Central memory CD8-positive, alpha-beta T cell (primary cell): Measurements from ENCODE around the gene TRIL.

Source experiments
- ATAC-seq: fragments of 150-1000 bp; cut with Tn5 transposase; replicated peaks from 2 replicates; pipeline ENCODE4 v1.10.0; 2022; ENCODE audit warnings: mild to moderate bottlenecking, moderate FRiP score, moderate number of reproducible peaks; ENCODE audit not compliant: poor library complexity, severe bottlenecking; ENCODE audit errors: extremely low read depth
- DNase-seq, 2 donors: peaks; one replicate each; pipeline ENCODE4 v3.0.0; 2021; ENCODE audit warnings: low spot score in 2 of 2
- H3K27ac Mint-ChIP-seq: one replicate; pipeline ENCODE4 v1.8.0; 2022; ENCODE audit warnings: low read depth, mild to moderate bottlenecking, moderate library complexity, mixed read lengths
- H3K27me3 Mint-ChIP-seq: one replicate; pipeline ENCODE4 v1.8.0; 2022; ENCODE audit warnings: mixed read lengths
- H3K36me3 Mint-ChIP-seq: one replicate; pipeline ENCODE4 v1.8.0; 2022; ENCODE audit warnings: mild to moderate bottlenecking, moderate library complexity, mixed read lengths; ENCODE audit not compliant: insufficient read depth
- H3K4me1 Mint-ChIP-seq: one replicate; pipeline ENCODE4 v1.8.0; 2022; ENCODE audit warnings: mixed read lengths
- H3K4me3 Mint-ChIP-seq: one replicate; pipeline ENCODE4 v1.8.0; 2022; ENCODE audit warnings: mild to moderate bottlenecking, moderate library complexity, mixed read lengths
- H3K9me3 Mint-ChIP-seq: one replicate; pipeline ENCODE4 v1.8.0; 2022; ENCODE audit warnings: mixed read lengths

The TRIL gene

DNA sequence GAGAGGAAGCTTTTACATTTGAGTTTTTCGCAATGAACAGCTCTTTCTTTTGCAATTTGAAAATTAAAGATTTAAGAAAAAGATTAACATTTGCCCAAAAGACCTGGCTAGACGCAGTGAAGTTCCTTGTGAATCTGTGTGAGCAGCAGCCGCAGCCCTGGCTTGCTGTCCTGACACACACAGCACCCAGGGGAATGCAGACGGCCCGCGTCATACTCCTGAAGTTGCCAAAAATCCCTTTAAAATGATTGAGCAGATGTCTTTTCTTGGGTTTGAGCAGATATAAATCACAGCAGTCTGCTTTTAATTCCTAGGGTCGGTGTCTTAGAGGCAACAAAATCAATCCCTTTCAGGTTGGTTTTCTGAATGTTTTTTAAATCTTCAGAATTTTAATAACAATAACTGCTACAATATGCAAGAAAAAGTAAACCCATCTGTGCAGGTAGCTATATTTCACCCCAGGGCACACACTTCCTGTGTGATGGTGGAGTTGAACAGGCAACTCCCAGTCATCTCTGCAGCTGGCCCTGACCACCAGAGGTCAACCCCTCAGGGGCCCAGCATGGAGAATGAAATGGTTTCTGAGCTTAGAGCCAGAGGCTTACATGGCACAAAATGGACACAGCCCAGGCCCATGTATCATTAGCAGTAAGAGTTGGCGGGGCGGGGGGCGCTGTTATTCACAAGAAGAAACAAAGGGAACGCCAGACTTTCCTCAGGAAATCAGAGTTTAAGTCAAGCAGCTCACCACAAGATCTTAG lies 32.2 kb upstream of the TRIL start:
- DNase-seq (no peak), ATAC-seq (no peak)
- Mint-ChIP-seq H3K4me1 (no peaks in the 10 kb centered on the region), H3K4me3 (no peak overlapping the region), H3K9me3 (no peaks in the 10 kb centered on the region), H3K27me3 (peaks cover 61% of the 10 kb centered on the region), H3K27ac (no peak overlapping the region), H3K36me3 (no peaks in the 10 kb centered on the region)

DNA sequence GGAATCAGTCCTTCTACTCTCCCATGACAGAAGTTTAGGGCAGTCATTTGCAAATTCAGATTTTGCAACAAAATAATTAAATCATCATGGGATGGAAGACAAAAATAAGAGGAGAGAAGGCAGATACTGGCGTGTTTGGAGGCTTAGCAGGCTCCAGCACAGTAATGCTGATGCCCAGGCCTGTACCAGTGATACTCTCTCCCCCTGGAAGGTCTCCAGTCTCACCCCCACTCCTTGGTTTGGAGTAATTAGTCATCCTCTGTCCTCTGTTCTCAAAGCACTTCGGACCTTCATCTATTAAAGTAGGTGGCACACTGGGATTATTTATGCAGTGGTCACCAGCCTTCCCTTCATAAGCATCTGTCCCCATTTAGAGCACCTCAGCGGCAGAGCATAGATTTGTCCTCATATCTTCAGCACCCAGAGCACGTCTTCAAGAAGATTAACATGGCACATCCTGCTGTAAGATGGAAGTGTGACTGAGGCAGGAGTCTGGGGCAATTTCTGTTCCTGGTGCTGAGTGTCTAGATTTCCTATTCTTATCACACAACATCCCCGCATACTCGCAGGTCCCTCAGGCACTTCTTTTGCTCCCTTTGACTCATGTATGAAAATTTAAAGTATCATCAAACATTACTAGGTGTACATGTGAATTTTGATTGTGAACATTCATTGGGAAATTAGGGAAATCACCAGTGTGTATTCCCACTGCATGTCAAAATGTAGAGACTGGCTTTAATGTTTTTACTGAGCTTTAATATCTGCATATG lies 31.3 kb upstream of the TRIL start:
- Mint-ChIP-seq H3K4me1 (no peaks in the 10 kb centered on the region), H3K27me3 (peaks cover 59% of the 10 kb centered on the region), H3K27ac (no peak overlapping the region), H3K9me3 (no peaks in the 10 kb centered on the region), H3K36me3 (no peaks in the 10 kb centered on the region), H3K4me3 (no peak overlapping the region)
- ATAC-seq = no peak
- DNase-seq = no peak

DNA sequence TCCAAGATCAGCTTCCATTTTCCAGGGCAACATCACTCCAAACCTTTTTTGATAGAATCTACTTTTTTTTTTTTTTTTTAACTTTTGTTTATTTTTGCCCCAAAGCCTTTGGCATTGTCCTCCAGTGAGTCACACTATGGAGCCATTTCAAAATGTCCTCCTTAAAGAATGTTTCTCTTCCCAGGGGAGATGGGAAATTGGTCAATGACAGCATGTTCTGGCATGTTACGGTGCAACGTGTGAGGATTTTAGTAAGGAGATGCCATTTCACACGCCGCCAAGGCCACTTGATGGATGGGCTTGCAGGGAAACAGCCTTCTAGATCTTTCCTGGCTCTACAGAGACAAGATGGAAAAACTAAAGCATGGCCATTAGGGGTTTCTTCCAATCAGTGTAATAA lies 30.7 kb upstream of the TRIL start:
- no peak overlapping the region for H3K27ac Mint-ChIP-seq
- H3K4me3 Mint-ChIP-seq = no peak overlapping the region
- H3K4me1 Mint-ChIP-seq = no peaks in the 10 kb centered on the region
- peaks cover 61% of the 10 kb centered on the region for H3K27me3 Mint-ChIP-seq
- ATAC-seq (no peak), DNase-seq (no peak)
- H3K36me3 Mint-ChIP-seq = no peaks in the 10 kb centered on the region
- H3K9me3 Mint-ChIP-seq = no peaks in the 10 kb centered on the region

DNA sequence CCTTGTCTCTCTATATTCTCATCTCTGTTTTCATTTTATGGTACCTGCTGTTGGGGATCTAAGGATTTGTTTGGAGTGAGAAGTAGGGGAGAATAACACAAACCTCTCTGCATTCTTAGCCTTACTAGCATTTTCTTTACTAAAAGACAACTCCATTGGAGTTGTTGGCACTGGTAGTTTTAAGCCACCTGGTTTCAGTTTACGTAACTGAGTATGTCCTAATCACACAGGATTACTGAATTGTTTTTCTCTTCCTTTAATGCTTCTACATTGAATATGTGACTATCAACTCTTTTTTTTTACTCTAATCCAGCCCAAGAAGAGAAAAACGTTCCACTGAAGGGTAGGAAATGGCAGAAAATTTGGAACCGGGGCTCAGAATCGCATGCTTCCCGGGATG lies 30.0 kb upstream of the TRIL start:
- H3K4me3 Mint-ChIP-seq = no peak overlapping the region
- no peak overlapping the region for H3K27ac Mint-ChIP-seq
- ATAC-seq (no peak), DNase-seq (no peak)
- H3K4me1 Mint-ChIP-seq = no peaks in the 10 kb centered on the region
- no peaks in the 10 kb centered on the region for H3K9me3 Mint-ChIP-seq
- peaks cover 58% of the 10 kb centered on the region for H3K27me3 Mint-ChIP-seq
- H3K36me3 Mint-ChIP-seq = no peaks in the 10 kb centered on the region

DNA sequence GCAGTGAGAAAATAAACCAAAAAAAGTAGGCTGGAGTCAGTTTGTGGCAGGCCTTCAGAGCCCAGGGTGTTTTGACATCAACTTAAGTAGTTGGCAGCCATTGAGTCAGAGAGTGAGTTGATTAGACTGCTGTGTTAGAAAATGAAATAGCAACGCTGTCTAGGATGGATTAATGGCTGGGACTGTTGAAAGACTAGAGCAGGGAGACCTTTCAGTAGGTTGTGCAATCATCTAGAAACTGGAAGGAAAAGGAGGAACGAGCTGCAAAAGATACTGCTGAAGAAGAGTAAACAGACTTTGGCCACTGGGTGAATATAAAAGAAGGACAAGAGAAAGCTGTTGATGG lies 28.6 kb upstream of the TRIL start:
- H3K4me1 Mint-ChIP-seq = no peaks in the 10 kb centered on the region
- DNase-seq = no peak

DNA sequence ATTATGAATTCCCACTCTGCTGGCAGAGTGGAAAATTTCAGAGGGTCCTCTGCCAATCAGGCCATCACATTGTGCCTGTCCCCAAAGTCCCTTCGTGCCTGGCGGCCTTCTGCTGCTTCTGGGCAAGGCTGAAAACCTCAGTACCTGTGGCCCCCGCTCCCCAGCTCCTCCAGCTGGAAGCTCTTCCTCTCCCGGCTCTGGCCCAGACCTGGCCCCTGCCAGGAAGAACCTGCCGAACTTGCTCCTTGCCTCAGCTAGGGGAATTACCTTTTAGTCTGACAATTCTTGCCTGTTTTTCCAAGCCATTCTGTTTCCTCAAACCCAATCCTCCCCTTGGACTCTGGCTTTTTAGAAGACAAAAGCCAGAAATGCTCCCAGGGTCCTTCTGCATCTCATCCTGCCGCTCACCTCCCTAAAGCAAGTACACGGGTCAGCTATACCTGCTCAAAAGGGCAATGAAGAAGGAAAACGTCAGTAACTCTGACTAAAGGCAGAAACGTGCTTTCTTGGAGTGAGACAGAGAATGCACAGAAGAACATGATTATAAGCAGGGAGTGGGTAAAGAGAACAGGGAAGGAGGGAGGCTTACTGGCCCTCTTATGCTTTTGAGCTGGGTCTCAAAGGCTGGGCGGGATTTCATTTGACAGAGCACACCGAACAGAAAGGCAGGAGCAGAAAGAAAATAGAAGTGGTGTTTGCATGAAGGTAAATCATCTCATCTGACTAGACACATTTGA lies 28.1 kb upstream of the TRIL start:
- no peaks in the 10 kb centered on the region for H3K4me1 Mint-ChIP-seq

More for the DNA sequence above, 28.6 kb upstream of the TRIL start:
- H3K9me3 Mint-ChIP-seq = no peaks in the 10 kb centered on the region
- peaks cover 51% of the 10 kb centered on the region for H3K27me3 Mint-ChIP-seq
- H3K4me3 Mint-ChIP-seq = no peak overlapping the region
- H3K27ac Mint-ChIP-seq = no peak overlapping the region
- ATAC-seq = no peak
- H3K36me3 Mint-ChIP-seq = no peaks in the 10 kb centered on the region

DNA sequence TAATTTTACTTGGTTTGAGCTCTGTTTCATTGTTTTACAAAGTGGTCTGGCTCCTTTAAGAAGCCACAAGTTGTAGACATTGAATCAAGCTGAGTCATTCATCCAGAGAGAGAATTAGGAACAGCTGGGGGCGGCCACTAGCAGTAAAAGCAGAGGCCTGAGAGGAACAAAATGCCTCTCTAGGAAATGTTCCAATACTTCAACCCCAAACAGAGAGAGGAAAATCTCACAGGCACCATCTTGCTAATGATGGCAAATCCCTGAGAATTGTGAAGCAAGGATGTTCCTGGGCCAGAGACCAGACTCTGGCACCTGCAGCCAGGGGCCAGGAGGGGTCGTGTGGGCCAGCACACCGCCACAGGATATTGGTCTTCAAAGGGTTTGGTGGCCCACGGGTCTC lies 26.5 kb upstream of the TRIL start:
- Mint-ChIP-seq H3K4me3 (no peak overlapping the region), H3K4me1 (no peaks in the 10 kb centered on the region), H3K27ac (no peak overlapping the region), H3K27me3 (peaks cover 67% of the 10 kb centered on the region), H3K9me3 (no peaks in the 10 kb centered on the region), H3K36me3 (no peaks in the 10 kb centered on the region)
- ATAC-seq = no peak
- DNase-seq = no peak

More for the DNA sequence above, 28.1 kb upstream of the TRIL start:
- Mint-ChIP-seq H3K9me3 (no peaks in the 10 kb centered on the region), H3K4me3 (no peak overlapping the region), H3K27me3 (peaks cover 55% of the 10 kb centered on the region), H3K36me3 (no peaks in the 10 kb centered on the region), H3K27ac (no peak overlapping the region)
- no peak for ATAC-seq
- DNase-seq = no peak

DNA sequence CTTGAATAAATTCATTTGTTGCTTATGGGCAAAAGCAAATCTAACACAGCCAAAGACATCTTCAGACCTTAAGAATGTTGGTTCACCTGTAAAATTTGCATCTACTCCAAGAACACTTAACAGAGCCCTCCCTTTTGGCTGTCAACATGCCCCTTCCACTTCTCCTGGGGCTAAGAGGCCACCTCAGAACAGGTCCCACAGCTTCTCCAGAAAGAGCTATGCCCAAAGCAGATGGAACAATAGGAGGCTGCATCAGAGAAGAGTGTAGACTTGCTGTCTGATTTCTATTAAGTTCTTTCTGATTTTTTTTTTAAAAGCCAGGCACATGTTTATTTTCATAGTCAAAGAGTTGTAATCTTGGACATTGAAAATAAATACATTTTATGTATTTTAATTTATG lies 26.1 kb upstream of the TRIL start:
- Mint-ChIP-seq H3K4me3 (no peak overlapping the region), H3K4me1 (no peaks in the 10 kb centered on the region), H3K9me3 (no peaks in the 10 kb centered on the region), H3K27ac (no peak overlapping the region), H3K27me3 (peaks cover 67% of the 10 kb centered on the region), H3K36me3 (no peaks in the 10 kb centered on the region)
- DNase-seq (no peak), ATAC-seq (no peak)

DNA sequence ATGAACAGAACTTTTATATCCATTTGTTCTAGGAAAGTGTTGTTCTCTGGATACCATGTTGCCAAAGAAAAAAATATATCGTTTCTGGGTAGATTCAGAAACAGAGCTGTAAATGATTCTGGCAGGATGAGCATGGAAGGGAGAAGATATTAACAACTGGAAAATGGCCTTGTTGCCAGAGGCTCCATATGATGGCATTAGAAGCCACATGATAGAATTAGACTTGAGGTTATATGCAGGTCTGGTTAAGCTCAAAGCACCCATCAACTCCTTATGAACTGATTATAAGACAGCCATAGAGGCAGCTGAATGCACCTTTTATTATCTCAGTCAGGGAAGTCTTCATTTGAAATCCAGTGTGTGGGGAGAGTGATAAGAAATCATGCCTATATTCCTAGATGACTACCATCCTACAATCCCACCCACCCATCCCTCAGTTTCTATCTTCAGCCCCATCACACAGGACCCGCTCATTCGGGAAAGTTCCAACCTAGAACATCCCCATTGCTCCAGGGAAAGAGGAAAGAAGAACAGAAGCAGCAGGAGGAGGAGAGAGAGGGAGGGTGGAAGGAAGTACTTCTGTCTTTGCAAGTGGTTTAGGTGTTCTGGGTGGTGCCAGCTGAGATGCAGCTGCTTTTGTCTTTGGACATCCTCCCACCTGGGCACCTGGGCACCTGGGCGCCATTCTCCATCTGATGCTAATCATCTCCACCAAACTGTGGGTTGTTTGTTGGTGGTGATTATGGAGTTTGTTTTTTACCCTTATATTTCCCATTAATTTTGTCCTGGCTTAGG lies 25.5 kb upstream of the TRIL start:
- Mint-ChIP-seq H3K27me3 (peaks cover 63% of the 10 kb centered on the region), H3K27ac (no peak overlapping the region), H3K4me3 (no peak overlapping the region), H3K9me3 (no peaks in the 10 kb centered on the region), H3K4me1 (no peaks in the 10 kb centered on the region), H3K36me3 (no peaks in the 10 kb centered on the region)
- ATAC-seq (no peak), DNase-seq (no peak)

DNA sequence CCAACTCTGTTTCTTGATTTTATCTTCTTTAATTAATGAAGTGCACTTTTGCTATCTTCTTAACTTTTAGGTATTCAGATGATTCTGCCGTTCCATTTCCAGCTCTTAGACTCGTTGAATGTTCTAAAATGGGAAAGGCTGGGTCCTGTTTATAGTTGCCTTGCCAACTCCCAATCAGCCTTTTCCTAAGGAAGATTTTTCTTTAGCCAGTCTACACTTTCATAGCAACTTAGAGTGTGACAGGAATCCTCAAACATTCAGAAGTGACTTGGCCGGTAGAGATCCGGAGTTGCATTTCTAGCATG lies 23.0 kb upstream of the TRIL start:
- Mint-ChIP-seq H3K4me3 (no peak overlapping the region), H3K36me3 (no peaks in the 10 kb centered on the region), H3K9me3 (no peaks in the 10 kb centered on the region), H3K27ac (no peak overlapping the region), H3K4me1 (no peaks in the 10 kb centered on the region), H3K27me3 (peaks cover 48% of the 10 kb centered on the region)
- ATAC-seq (no peak), DNase-seq (no peak)

DNA sequence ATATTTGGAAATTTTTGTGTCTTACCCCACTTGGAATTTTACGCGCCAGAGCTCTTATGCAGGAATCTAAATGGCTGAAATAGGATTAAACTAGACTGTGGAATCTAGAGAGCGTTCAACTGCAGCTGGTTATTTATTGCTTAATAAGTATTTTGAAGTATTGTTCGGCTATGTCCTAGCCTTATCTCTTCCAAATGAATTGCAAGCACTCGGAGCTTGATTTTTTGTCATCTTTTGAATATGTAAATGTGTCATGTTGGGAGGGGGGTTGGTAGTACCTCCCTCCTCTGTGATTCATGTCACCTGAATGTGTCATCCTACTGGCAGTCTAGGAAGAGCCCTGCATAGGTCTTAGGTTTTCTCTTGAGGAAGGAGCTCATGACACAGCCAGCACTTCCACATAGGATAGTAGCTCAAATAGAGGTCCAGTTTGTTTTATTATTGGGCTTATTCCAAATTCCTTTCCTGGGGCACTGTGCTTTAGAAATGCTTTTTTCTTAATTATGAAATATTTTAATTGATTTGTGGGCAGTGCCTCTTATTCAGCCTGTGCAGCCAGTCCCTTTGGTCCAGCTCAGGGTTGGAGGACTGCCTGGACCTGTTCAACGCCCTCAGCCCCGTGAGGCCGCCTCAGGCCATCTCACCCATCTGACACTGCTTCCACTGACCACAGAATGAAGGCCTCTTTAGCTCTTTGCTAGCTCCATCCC lies 22.5 kb upstream of the TRIL start:
- no peaks in the 10 kb centered on the region for H3K4me1 Mint-ChIP-seq
- ATAC-seq (no peak), DNase-seq (no peak)
- no peaks in the 10 kb centered on the region for H3K36me3 Mint-ChIP-seq
- H3K9me3 Mint-ChIP-seq = no peaks in the 10 kb centered on the region
- no peak overlapping the region for H3K27ac Mint-ChIP-seq
- H3K4me3 Mint-ChIP-seq = no peak overlapping the region
- peaks cover 46% of the 10 kb centered on the region for H3K27me3 Mint-ChIP-seq

DNA sequence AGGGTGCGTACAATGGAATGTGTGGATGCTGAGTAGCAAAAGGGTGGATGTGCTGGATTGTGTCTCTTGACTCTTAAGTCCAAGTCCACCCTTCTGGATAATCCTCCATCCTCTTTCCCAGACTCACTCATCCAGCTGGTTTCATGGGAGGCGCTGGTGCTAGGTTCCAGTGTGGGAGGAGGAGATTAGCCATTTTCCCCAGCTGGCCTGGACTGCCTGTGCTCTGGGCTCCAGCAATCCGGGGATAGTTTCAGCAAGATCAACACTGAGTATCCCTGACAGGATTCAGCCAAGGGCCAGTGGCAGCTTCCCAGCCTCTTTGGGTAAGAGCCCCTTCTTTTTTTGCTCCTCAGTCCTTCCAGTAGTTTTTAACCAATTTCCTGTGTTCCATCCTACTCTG lies 21.6 kb upstream of the TRIL start:
- DNase-seq = no peak
- no peaks in the 10 kb centered on the region for H3K4me1 Mint-ChIP-seq
- no peak overlapping the region for H3K4me3 Mint-ChIP-seq
- no peak for ATAC-seq
- H3K9me3 Mint-ChIP-seq = no peaks in the 10 kb centered on the region
- peaks cover 42% of the 10 kb centered on the region for H3K27me3 Mint-ChIP-seq
- H3K36me3 Mint-ChIP-seq = no peaks in the 10 kb centered on the region
- no peak overlapping the region for H3K27ac Mint-ChIP-seq
